GM19395 (cell line): ENCODE results near the gene TSPAN14.
"Not testable (repeated sequence)": the region's sequence is repeated elsewhere in the genome, so short reads cannot be mapped to it uniquely, and the experiment has no call there.

Experiments
- ATAC-seq: cut with Tn5 transposase; IDR thresholded peaks from one replicate; pipeline ENCODE4 v1.9.1; 2021; ENCODE audit warnings: mild to moderate bottlenecking, moderate library complexity; ENCODE audit not compliant: unreplicated experiment

The TSPAN14 gene, protein sequence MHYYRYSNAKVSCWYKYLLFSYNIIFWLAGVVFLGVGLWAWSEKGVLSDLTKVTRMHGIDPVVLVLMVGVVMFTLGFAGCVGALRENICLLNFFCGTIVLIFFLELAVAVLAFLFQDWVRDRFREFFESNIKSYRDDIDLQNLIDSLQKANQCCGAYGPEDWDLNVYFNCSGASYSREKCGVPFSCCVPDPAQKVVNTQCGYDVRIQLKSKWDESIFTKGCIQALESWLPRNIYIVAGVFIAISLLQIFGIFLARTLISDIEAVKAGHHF

DNA sequence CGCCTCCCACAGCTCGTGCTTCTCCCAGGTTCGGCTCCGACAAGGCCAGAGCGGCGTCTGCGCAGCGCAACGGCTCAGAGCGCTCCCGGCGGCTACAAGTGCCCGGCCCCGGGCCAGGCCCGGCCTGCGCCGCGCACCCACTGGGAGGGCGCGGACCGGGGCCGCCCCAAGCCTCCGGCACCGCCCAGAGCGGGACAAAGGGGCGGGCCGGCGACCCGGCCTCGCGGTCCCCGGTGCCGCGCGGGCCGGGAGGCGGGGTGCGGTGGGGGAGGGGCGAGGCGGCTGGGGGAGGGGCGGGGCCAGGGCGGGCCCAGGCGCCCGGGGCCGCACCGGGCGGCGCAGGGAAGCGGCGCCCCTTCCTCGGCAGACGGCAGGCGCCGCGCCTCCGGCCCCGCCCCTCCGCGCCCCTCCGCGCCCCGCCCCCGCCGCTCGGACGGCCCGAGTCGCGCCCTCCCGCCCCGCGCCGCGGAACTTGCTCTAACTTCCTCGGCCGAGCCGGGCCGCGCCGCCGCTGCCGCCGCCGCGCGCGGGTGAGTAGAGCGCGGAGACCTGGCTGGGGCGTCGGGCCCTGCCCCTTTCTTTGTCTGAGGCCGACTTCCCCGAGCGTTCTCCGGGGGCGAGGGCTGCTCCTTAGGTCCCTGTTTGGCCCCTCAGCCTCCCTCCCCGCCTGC lies at the start of gene TSPAN14:
TSPAN14 (plus strand) TSS at position 469 of the 671 bp plus-strand sequence. CDS start 34,924 bp downstream, outside the sequence.
- ATAC-seq, result peak; percentile 51

DNA sequence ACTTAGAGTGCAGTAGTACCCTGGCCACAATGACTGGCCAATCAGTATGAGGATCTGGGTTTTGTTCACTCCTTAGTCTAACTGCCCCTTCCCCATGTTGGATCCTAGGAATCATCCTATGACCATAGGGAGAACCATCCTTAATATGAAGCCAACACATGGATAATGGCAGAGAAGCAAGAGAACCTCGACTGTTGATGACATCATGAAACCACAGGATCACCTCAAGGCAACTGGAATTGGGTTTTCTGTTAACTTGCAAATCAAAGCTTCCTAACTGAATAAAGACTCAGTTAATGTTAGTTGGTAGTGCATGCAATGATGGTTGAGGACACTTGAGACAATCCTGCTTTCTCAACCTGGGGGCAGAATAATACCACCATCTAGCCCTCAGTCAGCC lies 49.1 kb upstream of the TSPAN14 start:
- no peak for ATAC-seq

DNA sequence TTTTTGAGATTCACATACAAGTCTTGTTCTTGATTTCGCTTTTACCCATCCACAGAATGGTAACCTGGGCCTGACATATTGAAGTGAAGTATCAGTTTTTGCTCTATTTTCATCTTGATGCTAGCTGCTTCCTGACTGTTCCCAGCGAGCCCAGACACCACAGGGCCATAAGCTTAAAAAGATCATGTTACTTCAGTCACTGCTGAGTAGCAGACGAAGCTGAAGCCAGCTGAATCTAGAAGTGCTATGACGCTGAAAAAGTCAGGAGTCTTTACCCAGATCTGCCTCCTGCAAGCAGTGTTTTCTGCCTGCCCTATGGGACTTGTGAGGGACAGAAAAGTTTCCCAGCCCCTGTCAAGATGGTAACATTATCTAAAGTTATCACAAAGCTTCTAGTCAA lies 48.5 kb upstream of the TSPAN14 start:
- no peak for ATAC-seq

DNA sequence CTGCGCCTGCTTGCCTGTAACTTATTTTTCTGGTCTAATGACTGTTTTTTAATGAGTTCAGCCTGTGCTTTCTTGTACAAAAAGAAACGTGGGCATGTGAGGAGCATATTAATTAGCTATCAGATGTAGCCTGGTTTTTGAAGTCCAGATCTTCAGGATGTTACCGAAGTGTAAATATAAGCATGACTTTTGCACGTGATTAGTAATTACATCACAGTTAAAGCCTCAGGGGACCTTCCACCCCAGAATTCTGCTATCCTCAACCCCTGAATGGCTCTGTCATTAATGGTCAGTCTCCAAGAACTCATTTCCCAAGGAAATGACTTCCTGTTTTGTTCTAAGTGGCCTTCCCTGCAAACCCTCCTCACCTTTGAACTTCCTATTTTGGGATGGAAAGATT lies 47.9 kb upstream of the TSPAN14 start:
- no peak for ATAC-seq

DNA sequence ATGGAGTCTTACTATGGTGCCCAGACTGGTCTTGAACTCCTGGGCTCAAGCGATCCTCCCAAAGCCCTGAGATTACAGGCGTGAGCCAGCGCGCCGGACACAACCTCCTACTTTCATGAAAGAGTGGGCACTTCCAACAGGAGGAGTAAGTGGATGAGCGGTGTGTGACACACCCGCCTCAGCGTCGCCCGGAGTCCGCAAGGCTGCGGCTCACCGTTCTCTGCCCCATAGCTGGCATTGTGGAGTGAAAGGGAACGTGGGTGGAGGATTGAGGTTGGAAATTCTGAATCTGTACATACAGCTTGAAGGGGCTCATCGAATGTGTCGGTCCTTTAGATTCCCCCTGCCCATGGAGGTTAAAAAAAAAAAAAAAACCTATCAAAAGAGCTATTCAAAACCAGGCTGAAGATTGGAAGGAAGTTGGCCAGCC lies 46.3 kb upstream of the TSPAN14 start:
- ATAC-seq, result peak; percentile 39

DNA sequence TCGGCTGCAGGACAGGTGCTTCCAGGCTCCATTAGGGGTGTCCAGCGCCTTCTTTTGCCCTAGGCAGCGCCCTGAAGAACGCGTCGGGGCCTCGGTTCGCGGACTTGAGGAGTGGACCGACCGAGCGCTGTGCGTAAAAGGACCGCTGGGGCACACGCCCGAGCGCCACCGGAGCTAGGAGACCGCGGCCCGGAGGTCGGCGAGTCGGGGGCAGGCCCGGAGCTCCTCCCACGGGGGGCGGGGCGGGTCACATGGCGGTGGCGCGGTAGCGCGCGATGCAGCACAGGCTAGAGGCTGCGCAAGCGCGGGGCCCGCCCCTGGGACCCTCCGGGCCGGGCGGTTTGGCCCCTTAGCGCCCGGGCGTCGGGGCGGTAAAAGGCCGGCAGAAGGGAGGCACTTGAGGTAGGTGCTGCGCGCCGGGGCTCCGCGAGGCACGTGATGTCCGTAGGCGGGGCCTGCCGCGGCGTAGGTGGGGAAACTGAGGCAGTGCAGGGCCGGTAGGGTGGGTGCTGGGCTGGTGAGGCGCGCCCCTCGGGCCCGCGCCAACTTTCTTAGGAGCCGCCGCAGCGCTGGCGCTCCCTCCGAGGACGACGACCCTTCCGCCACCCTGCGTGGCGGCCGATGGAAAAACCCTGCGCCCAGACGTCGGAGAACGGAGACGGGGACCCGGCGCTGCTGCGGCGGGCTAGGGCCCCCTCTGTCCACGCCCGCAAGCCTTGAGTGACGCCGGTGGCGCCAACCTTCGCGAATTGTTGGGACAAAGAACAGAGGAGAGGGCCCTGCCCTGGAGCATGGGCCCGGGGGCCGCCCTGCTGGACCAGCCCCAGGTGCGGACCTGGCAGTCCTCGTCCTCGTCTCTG lies 45.6 kb upstream of the TSPAN14 start, which contains the start of gene PRXL2A:
PRXL2A (plus strand) TSS at position 310 of the 860 bp plus-strand sequence. CDS start 11,917 bp downstream, outside the sequence.
- peak; percentile 92 for ATAC-seq

DNA sequence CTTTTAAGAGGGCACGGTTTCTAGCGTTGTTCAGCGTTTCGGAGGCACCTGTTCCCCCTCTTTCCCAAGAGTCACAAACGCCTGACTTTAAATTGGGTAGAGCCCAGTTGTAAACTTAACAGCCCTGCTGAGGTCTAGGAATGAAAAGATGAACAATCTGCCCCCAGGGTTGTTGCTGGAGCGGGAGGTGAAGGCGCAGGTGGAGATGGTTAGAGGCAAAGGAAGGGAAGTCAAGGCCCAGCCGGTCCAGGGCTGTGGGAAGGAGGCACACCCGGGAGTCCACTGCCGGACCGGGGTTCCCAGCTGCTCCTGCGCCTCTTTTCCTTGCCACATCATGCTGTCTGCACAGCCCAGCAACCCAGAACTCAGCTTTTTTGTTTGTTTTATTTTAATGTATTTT lies 45.0 kb upstream of the TSPAN14 start:
- ATAC-seq, result no peak

DNA sequence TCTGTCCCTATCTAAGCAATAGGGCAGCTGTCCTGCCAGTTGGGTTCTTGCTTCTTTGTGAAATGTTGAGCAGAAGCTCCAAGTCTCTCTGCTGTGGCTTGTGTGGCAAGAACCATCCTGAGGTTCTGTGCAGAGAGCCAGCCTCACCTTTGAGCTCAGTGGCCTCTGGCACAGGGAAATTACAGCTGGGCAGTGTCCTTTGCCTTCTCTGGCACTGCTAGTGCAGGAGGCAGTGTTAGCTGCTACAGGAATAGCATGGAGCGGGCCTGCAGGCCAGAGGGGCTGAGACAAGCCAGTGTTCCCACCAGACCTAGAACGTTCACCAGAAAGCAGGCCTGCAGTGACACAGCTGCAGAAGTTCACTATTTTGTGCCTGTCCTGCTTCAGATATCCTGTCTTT lies 44.0 kb upstream of the TSPAN14 start:
- no peak for ATAC-seq

DNA sequence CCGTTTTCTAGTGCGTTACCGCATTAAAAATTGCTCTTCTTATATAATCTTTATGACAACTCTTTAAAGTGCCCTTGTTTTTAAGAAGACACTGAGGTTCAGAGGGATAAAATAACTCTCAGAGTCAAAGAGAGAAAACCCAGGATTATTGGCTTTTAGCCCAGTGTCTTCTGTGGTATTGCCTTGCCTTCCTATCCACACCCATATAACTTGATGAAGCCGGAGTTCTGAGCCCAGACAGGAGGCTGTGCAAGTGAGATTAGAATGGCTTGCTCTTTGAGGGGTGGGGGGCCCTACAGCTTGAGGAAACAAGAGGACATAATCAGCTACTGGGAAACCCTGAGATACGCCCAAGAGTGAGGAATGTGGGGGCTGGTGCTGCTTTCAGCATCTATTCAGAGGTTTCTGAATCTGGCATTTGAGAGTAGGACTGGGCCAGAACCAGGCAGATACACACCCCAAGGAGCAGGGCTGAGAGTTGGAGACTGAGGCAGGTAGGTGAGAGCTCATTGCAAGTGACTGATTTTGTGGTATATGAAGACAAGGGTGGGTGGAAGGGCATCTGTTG lies 43.4 kb upstream of the TSPAN14 start:
- no peak for ATAC-seq

DNA sequence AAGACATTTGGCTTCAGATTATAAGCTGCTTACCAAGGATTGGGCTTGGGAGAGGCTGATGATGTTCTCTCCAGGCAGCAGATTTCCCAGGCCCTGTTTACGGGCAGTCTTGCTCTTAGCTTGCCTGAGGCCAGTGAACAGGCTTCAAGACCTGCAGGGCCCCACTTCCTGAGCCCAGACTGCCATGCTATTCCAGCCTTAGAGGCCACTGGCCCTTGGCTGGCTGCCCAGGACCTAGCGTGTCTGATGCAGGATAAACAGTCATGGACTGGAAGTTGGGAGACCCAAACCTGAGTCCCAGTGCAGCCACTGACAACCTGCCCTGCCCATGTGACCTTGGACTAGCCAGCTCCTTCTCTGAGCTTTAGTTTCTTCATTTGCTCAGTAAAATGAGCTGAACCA lies 42.8 kb upstream of the TSPAN14 start:
- ATAC-seq, result no peak

DNA sequence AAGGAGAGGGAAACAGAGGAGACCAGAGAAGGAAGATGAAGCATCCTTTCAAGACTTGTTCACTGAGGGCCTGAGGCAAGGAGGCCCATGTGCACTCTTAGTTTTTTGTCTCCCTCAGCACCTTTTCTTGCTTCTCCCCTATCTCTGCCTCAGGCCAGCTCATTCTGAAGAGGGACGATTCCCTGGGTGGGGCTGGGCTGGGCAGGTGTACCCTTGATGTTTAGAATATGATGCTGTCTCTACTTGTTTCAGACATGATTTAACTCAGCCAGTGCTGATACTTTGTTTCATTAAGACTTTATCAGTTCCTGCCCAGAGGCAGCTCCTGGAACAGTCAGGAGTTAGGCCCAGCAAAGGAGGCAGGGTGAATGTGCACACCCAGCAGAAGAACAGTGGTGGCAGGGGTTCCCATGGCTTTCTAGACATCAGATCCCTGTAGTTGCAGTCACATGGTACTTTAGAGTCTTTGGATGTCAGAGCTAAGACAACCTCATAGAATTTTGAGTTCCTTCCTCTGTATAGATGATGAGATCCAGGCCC lies 42.4 kb upstream of the TSPAN14 start:
- ATAC-seq, result no peak

DNA sequence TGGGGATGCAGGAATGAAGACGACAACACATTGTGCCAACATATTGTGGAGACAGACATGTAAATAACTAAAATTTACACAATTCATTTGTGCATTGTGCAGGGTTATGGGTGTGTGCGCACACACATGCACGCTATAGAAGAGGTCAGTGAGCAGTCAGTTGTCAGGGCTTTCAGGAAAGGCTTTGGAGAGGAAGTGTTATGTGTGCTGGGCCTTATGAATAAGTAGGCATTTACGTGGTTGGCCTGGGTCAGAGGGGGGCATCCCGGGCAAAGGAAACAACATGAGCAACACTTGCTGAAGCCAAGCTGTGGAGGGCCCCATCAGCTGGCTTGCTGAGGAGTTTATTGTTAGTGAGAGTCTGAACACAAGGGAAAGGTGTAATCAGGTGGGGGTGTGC lies 41.6 kb upstream of the TSPAN14 start:
- ATAC-seq, result no peak

DNA sequence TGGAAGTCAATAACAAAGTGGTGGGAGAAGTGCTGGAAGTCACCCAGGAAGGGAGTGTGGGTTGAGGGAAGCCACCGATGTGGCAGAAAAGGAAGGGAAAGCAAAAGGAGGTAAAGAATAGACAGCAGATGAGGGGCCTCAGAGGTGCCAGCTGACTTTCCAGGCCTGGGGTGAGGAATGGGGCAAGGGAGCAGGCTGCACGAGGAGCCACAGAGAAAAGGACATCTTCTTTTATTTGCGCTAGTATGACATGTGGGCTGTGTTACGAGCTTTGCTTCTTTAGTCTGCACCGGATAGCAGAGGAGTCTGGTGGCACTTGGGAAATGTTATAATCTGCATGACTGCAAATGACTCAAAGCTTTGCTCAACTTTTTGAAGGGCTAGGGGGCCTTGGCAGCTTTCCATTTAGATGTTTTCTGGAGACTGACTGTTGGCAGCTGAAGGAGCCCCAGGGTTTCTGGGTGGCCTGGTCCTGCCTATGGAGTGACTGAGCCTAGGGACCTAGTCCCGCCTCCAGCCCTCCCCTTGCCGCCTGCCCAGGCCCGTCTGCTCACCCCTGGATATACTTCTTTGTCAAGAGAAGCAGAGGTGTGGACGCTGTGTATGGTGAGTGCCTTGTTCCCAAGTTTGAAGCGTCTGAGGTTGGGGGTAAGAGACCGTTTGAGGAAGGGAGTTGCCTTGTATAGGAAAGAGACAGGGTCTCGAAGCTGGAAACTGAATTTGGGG lies 40.7 kb upstream of the TSPAN14 start:
- ATAC-seq, result no peak

DNA sequence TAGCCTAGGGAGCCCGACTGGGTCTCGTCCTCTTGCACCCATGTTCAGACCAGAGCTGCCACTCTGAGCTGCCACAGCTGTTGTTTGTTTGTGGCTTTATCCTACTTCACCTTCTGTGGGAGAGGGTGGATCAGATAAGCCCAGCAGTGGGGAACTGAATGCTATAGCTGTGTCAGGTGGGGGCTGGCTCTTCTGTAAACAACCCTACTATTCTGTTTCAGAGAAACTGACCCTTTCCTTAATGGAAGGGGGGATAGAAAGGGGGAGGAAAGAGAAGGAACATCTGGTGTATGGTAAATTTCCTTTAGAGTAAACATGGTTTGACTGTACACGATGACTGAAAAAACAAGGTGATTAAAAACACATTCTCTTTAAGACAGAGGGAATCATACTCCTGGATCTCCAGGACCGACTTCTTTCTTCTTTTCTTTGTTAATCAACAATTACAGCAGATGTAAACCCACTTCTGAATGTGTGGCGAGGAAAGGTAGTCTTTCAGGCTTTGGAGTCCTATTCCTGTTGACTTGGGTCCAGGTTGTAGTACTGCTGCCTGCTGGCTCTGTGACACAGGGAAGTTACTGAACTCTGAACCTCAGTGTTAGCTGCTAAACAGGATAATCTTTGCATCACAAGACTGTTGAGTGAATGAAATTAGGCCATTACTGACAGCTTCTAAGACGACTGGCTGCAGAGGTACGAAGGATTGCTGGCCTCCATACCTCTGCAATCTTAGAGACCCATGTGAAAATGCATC lies 39.8 kb upstream of the TSPAN14 start:
- ATAC-seq, result no peak

DNA sequence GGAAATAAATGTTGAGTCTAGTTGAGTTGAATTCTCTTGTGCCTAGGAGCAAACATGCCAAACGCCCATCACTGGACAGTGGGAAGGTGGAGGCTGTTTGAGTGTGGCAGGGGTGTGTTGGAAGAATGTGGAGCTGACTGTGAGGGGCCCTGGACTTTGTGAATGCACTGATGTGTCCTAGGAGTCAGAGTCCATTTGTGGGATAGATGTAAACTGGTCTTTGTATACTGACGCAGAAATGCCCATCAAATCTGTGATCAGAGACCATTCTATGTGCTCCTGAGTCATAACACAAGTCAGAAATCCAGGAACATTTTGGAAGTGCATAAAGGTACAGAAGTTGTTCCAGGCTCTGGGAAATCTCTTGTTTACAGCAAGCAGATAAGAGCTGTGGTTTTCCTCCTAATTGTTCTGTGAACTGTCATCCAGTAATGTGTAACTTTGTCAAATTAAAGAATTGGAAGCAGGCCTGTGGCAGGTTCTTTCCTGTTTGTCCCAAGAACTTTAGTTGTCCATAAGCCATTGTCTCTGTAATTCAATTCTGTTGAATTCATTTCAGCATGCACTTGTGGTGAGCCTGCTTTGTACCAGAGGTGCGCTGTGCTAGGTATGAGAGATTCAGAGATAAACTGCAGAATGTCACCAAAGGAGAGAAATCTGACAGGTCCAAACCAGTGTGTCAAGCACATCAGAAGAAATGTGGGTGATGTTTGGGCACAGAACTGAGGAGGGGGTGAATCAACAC lies 38.2 kb upstream of the TSPAN14 start:
- no peak for ATAC-seq

DNA sequence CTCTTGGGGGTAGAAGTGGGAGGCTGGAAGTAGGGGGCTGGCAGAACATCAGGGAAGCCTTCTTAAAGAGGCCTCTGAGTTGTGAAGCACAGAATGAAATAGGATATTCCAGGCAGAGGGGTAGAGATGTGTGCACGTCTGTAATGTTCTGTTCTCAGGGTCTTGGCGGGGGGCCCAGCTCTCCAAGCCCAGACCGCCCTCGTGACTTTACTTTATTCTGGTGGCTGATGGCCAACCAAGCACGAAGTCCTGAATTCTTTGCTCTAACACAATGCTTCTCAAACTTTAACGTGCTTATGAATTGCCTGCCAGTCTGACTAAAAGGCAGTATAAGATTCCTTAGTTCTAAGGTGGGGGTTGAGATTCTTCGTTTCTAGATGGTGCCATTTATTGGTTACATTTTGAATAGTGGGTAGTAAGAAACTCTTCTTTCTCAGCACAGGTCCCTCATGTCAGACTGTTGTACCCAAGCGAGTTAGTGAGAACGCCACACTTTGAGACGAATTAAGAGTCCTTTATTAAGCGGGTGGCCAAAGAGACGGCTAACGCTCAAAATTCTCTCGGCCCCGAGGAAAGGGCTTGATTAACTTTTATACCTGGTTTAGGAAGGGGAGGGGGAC lies 37.5 kb upstream of the TSPAN14 start:
- ATAC-seq, result no peak

DNA sequence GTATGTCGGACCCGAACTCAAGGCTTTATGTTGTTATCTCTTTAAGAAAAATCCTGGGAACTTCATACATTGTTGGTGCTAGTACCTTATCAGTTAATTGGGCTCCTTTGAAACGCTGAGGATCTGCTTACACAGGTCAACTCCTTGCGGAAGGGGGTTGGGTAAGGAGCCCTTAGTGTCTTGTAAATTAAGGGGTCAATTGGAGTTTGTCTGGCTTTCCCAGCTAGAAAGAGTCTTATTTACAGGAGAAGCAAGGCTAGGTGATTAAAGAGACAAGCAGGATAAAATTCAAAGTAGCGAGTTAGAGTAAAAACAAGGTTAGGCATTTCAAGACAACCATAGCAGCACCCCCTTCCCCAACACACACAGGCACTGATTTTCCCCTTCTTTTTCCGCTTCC lies 36.9 kb upstream of the TSPAN14 start:
- not testable (repeated sequence) for ATAC-seq

DNA sequence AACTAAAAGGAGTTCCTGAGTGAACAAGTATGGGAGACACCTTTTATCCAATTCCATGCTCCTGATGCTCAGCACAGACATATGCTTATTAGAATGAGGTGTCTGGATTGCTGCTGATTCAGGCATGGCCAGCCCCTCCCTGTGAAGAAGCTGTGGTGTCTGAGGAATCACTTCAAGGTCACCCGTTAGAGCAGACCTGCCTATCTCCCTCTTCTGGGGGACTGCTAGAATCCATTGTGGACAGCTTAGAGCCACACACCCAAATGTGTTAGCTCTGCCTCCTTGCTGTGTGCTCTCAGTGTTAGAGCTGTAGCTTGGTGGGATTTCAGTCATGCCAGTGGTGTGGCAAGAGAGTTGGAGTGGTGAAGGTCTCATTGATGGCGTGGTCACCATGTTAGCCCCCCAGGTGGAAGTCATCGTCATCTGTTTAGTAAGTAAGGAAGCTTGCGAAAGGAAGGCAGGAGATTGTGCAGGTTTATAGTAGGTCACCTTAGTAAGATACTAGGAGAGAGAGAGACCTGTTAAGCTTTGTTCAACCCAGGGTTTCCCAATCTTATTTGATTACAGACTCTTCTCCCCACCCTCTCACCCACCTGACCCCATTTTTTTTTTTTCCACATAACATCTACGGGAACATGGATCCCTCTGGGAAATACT lies 32.9 kb upstream of the TSPAN14 start:
- ATAC-seq, result peak; percentile 23
